ENCODE results near the gene LIG1.

Gene LIG1

GRCh38 chr19:48127561-48127960 lies 42.6 kb downstream of the LIG1 start:
- DNase-seq = no peak
- Histone ChIP-seq H3K36me3 (ENCODE audit: control insufficient read depth, insufficient read depth, low read length) (peaks cover 52% of the 10 kb centered on the region), H3K4me1 (ENCODE audit: control insufficient read depth, insufficient read depth, low read length, poor library complexity, severe bottlenecking) (no peaks in the 10 kb centered on the region), H3K27ac (ENCODE audit: insufficient read depth, low read length, poor library complexity, severe bottlenecking) (no peak overlapping the region), H3K27me3 (replicated peaks; ENCODE audit: control insufficient read depth, insufficient read depth, low read length, poor library complexity, severe bottlenecking) (no peaks in the 10 kb centered on the region), H3K4me3 (ENCODE audit: insufficient read depth, low read depth, low read length, poor library complexity, severe bottlenecking) (no peak overlapping the region), H3K9me3 (ENCODE audit: control insufficient read depth, low read length) (no peaks in the 10 kb centered on the region)

- Histone ChIP-seq H3K27me3 (replicated peaks; ENCODE audit: control insufficient read depth, insufficient read depth, low read length, poor library complexity, severe bottlenecking) (no peaks in the 10 kb centered on the region), H3K9me3 (ENCODE audit: control insufficient read depth, low read length) (no peaks in the 10 kb centered on the region), H3K36me3 (ENCODE audit: control insufficient read depth, insufficient read depth, low read length) (peaks cover 49% of the 10 kb centered on the region), H3K4me1 (ENCODE audit: control insufficient read depth, insufficient read depth, low read length, poor library complexity, severe bottlenecking) (no peaks in the 10 kb centered on the region), H3K27ac (ENCODE audit: insufficient read depth, low read length, poor library complexity, severe bottlenecking) (no peak overlapping the region), H3K4me3 (ENCODE audit: insufficient read depth, low read depth, low read length, poor library complexity, severe bottlenecking) (no peak overlapping the region)
- DNase-seq = no peak
Observed at GRCh38 chr19:48123907-48124651, 46.1 kb downstream of the LIG1 start.

GRCh38 chr19:48122421-48122820 lies 47.7 kb downstream of the LIG1 start:
- H3K36me3 ChIP-seq (ENCODE audit: control insufficient read depth, insufficient read depth, low read length) = peaks cover 43% of the 10 kb centered on the region
- H3K9me3 ChIP-seq (ENCODE audit: control insufficient read depth, low read length) = no peaks in the 10 kb centered on the region
- DNase-seq = no peak
- H3K27ac ChIP-seq (ENCODE audit: insufficient read depth, low read length, poor library complexity, severe bottlenecking) = no peak overlapping the region
- no peaks in the 10 kb centered on the region for H3K27me3 ChIP-seq (replicated peaks; ENCODE audit: control insufficient read depth, insufficient read depth, low read length, poor library complexity, severe bottlenecking)
- no peaks in the 10 kb centered on the region for H3K4me1 ChIP-seq (ENCODE audit: control insufficient read depth, insufficient read depth, low read length, poor library complexity, severe bottlenecking)
- no peak overlapping the region for H3K4me3 ChIP-seq (ENCODE audit: insufficient read depth, low read depth, low read length, poor library complexity, severe bottlenecking)

- Histone ChIP-seq H3K4me1 (ENCODE audit: control insufficient read depth, insufficient read depth, low read length, poor library complexity, severe bottlenecking) (no peaks in the 10 kb centered on the region), H3K27me3 (replicated peaks; ENCODE audit: control insufficient read depth, insufficient read depth, low read length, poor library complexity, severe bottlenecking) (no peaks in the 10 kb centered on the region), H3K9me3 (ENCODE audit: control insufficient read depth, low read length) (no peaks in the 10 kb centered on the region), H3K36me3 (ENCODE audit: control insufficient read depth, insufficient read depth, low read length) (peaks cover 39% of the 10 kb centered on the region), H3K27ac (ENCODE audit: insufficient read depth, low read length, poor library complexity, severe bottlenecking) (no peak overlapping the region), H3K4me3 (ENCODE audit: insufficient read depth, low read depth, low read length, poor library complexity, severe bottlenecking) (no peak overlapping the region)
- no peak for DNase-seq
Observed at GRCh38 chr19:48121909-48122371, 48.2 kb downstream of the LIG1 start.

GRCh38 chr19:48121066-48121465 lies 49.1 kb downstream of the LIG1 start:
- Histone ChIP-seq H3K4me1 (ENCODE audit: control insufficient read depth, insufficient read depth, low read length, poor library complexity, severe bottlenecking) (no peaks in the 10 kb centered on the region), H3K27me3 (replicated peaks; ENCODE audit: control insufficient read depth, insufficient read depth, low read length, poor library complexity, severe bottlenecking) (no peaks in the 10 kb centered on the region), H3K36me3 (ENCODE audit: control insufficient read depth, insufficient read depth, low read length) (peaks cover 38% of the 10 kb centered on the region), H3K27ac (ENCODE audit: insufficient read depth, low read length, poor library complexity, severe bottlenecking) (no peak overlapping the region), H3K9me3 (ENCODE audit: control insufficient read depth, low read length) (no peaks in the 10 kb centered on the region), H3K4me3 (ENCODE audit: insufficient read depth, low read depth, low read length, poor library complexity, severe bottlenecking) (no peak overlapping the region)
- no peak for DNase-seq

GRCh38 chr19:48120505-48120904 lies 49.6 kb downstream of the LIG1 start:
- no peak for DNase-seq
- Histone ChIP-seq H3K4me3 (ENCODE audit: insufficient read depth, low read depth, low read length, poor library complexity, severe bottlenecking) (no peak overlapping the region), H3K27me3 (replicated peaks; ENCODE audit: control insufficient read depth, insufficient read depth, low read length, poor library complexity, severe bottlenecking) (no peaks in the 10 kb centered on the region), H3K9me3 (ENCODE audit: control insufficient read depth, low read length) (no peaks in the 10 kb centered on the region), H3K27ac (ENCODE audit: insufficient read depth, low read length, poor library complexity, severe bottlenecking) (no peak overlapping the region), H3K4me1 (ENCODE audit: control insufficient read depth, insufficient read depth, low read length, poor library complexity, severe bottlenecking) (no peaks in the 10 kb centered on the region), H3K36me3 (ENCODE audit: control insufficient read depth, insufficient read depth, low read length) (peaks cover 38% of the 10 kb centered on the region)

GRCh38 chr19:48118131-48118517 lies 52.0 kb downstream of the LIG1 start:
- no peaks in the 10 kb centered on the region for H3K27me3 ChIP-seq (replicated peaks; ENCODE audit: control insufficient read depth, insufficient read depth, low read length, poor library complexity, severe bottlenecking)
- no peak for DNase-seq
- H3K36me3 ChIP-seq (ENCODE audit: control insufficient read depth, insufficient read depth, low read length) = peaks cover 25% of the 10 kb centered on the region
- H3K9me3 ChIP-seq (ENCODE audit: control insufficient read depth, low read length) = no peaks in the 10 kb centered on the region
- no peak overlapping the region for H3K27ac ChIP-seq (ENCODE audit: insufficient read depth, low read length, poor library complexity, severe bottlenecking)
- H3K4me1 ChIP-seq (ENCODE audit: control insufficient read depth, insufficient read depth, low read length, poor library complexity, severe bottlenecking) = no peaks in the 10 kb centered on the region
- H3K4me3 ChIP-seq (ENCODE audit: insufficient read depth, low read depth, low read length, poor library complexity, severe bottlenecking) = no peak overlapping the region

- peaks cover 20% of the 10 kb centered on the region for H3K36me3 ChIP-seq (ENCODE audit: control insufficient read depth, insufficient read depth, low read length)
Observed at GRCh38 chr19:48117515-48118130, 52.5 kb downstream of the LIG1 start.

GRCh38 chr19:48113190-48113917 lies 56.8 kb downstream of the LIG1 start:
- Histone ChIP-seq H3K27ac (ENCODE audit: insufficient read depth, low read length, poor library complexity, severe bottlenecking) (no peak overlapping the region), H3K9me3 (ENCODE audit: control insufficient read depth, low read length) (no peaks in the 10 kb centered on the region), H3K4me3 (ENCODE audit: insufficient read depth, low read depth, low read length, poor library complexity, severe bottlenecking) (no peak overlapping the region), H3K36me3 (ENCODE audit: control insufficient read depth, insufficient read depth, low read length) (peaks cover 6% of the 10 kb centered on the region), H3K27me3 (replicated peaks; ENCODE audit: control insufficient read depth, insufficient read depth, low read length, poor library complexity, severe bottlenecking) (no peaks in the 10 kb centered on the region), H3K4me1 (ENCODE audit: control insufficient read depth, insufficient read depth, low read length, poor library complexity, severe bottlenecking) (peaks cover 4% of the 10 kb centered on the region)
- DNase-seq = no peak

More at GRCh38 chr19:48117515-48118130, 52.5 kb downstream of the LIG1 start:
- Histone ChIP-seq H3K27ac (ENCODE audit: insufficient read depth, low read length, poor library complexity, severe bottlenecking) (no peak overlapping the region), H3K4me1 (ENCODE audit: control insufficient read depth, insufficient read depth, low read length, poor library complexity, severe bottlenecking) (no peaks in the 10 kb centered on the region), H3K27me3 (replicated peaks; ENCODE audit: control insufficient read depth, insufficient read depth, low read length, poor library complexity, severe bottlenecking) (no peaks in the 10 kb centered on the region), H3K9me3 (ENCODE audit: control insufficient read depth, low read length) (no peaks in the 10 kb centered on the region), H3K4me3 (ENCODE audit: insufficient read depth, low read depth, low read length, poor library complexity, severe bottlenecking) (no peak overlapping the region)
- DNase-seq = no peak

- H3K36me3 ChIP-seq (ENCODE audit: control insufficient read depth, insufficient read depth, low read length) = no peaks in the 10 kb centered on the region
- peaks cover 7% of the 10 kb centered on the region for H3K4me1 ChIP-seq (ENCODE audit: control insufficient read depth, insufficient read depth, low read length, poor library complexity, severe bottlenecking)
- DNase-seq = no peak
- no peak overlapping the region for H3K4me3 ChIP-seq (ENCODE audit: insufficient read depth, low read depth, low read length, poor library complexity, severe bottlenecking)
- H3K9me3 ChIP-seq (ENCODE audit: control insufficient read depth, low read length) = no peaks in the 10 kb centered on the region
- no peak overlapping the region for H3K27ac ChIP-seq (ENCODE audit: insufficient read depth, low read length, poor library complexity, severe bottlenecking)
- no peaks in the 10 kb centered on the region for H3K27me3 ChIP-seq (replicated peaks; ENCODE audit: control insufficient read depth, insufficient read depth, low read length, poor library complexity, severe bottlenecking)
Observed at GRCh38 chr19:48111280-48111679, 58.9 kb downstream of the LIG1 start.
